ENCODE data around the gene IGSF9B. TPM values are rescaled to one million over a fixed set of nuclear protein-coding genes. Genes with fewer than 3 reads are reported as not detected.

Gene IGSF9B
- polyA plus RNA-seq, 1 donor (not counting 4 experiments of a cell fraction or from before 2014, with no cell fraction given): 0.66 TPM

GRCh38 chr11:133977067-133977677, 20.4 kb upstream of the IGSF9B start:
- dilution Hi-C loops (cut with MboI; ENCODE audit: extremely low pct_ligation_motif_present, low sequenced_read_pairs): no loop called here
- Histone ChIP-seq H2AFZ (ENCODE audit: control insufficient read depth, low read length) (no peak overlapping the region), H3K4me2 (ENCODE audit: control insufficient read depth, extremely low read depth, insufficient read depth, low read depth, low read length) (no peak overlapping the region), H3K27ac (ENCODE audit: control insufficient read depth, insufficient read depth, low read length) (no peak overlapping the region), H3K4me3 (ENCODE audit: control insufficient read depth in 2 of 3, extremely low read depth in 1 of 3, insufficient read depth in 2 of 3, low read depth in 1 of 3, low read length in 3 of 3) (no peak overlapping the region), H3K4me1 (ENCODE audit: control insufficient read depth, extremely low read depth, insufficient read depth, low read length) (no peaks in the 10 kb centered on the region), H3K9me1 (ENCODE audit: control insufficient read depth, extremely low read depth, insufficient read depth, low read length) (no peaks in the 10 kb centered on the region), H3K79me2 (ENCODE audit: control insufficient read depth, insufficient read depth, low read length) (no peaks in the 10 kb centered on the region), H3K9ac (ENCODE audit: control insufficient read depth, extremely low read depth, insufficient read depth, low read length) (no peak overlapping the region), H4K20me1 (ENCODE audit: control insufficient read depth, extremely low read depth, insufficient read depth, low read length) (no peaks in the 10 kb centered on the region), H3K27me3 (ENCODE audit: control insufficient read depth, extremely low read depth, insufficient read depth, low read length) (peaks cover 30% of the 10 kb centered on the region), H3K36me3 (ENCODE audit: control insufficient read depth in 2 of 2, extremely low read depth in 1 of 2, insufficient read depth in 2 of 2, low read length in 2 of 2) (no peaks in the 10 kb centered on the region), H3K9me3 (ENCODE audit: control insufficient read depth, low read depth, low read length) (no peaks in the 10 kb centered on the region)
- no peak for TF ChIP-seq EZH2 (IDR thresholded peaks at IDR 0.05; ENCODE audit: low read length)
- FAIRE-seq (no peak), DNase-seq (ENCODE audit: low read depth, low spot score) (no peak)

GRCh38 chr11:133975488-133975849, 18.7 kb upstream of the IGSF9B start:
- Histone ChIP-seq H2AFZ (ENCODE audit: control insufficient read depth, low read length) (no peak overlapping the region), H3K27me3 (ENCODE audit: control insufficient read depth, extremely low read depth, insufficient read depth, low read length) (peaks cover 23% of the 10 kb centered on the region), H3K4me1 (ENCODE audit: control insufficient read depth, extremely low read depth, insufficient read depth, low read length) (no peaks in the 10 kb centered on the region), H4K20me1 (ENCODE audit: control insufficient read depth, extremely low read depth, insufficient read depth, low read length) (no peaks in the 10 kb centered on the region), H3K79me2 (ENCODE audit: control insufficient read depth, insufficient read depth, low read length) (no peaks in the 10 kb centered on the region), H3K9ac (ENCODE audit: control insufficient read depth, extremely low read depth, insufficient read depth, low read length) (no peak overlapping the region), H3K36me3 (ENCODE audit: control insufficient read depth in 2 of 2, extremely low read depth in 1 of 2, insufficient read depth in 2 of 2, low read length in 2 of 2) (no peaks in the 10 kb centered on the region), H3K4me3 (ENCODE audit: control insufficient read depth in 2 of 3, extremely low read depth in 1 of 3, insufficient read depth in 2 of 3, low read depth in 1 of 3, low read length in 3 of 3) (no peak overlapping the region), H3K27ac (ENCODE audit: control insufficient read depth, insufficient read depth, low read length) (no peak overlapping the region), H3K9me3 (ENCODE audit: control insufficient read depth, low read depth, low read length) (no peaks in the 10 kb centered on the region), H3K9me1 (ENCODE audit: control insufficient read depth, extremely low read depth, insufficient read depth, low read length) (no peaks in the 10 kb centered on the region), H3K4me2 (ENCODE audit: control insufficient read depth, extremely low read depth, insufficient read depth, low read depth, low read length) (no peak overlapping the region)
- DNase-seq (ENCODE audit: low read depth, low spot score) (no peak), FAIRE-seq (no peak)
- dilution Hi-C loops (cut with MboI; ENCODE audit: extremely low pct_ligation_motif_present, low sequenced_read_pairs): no loop called here
- no peak for TF ChIP-seq EZH2 (IDR thresholded peaks at IDR 0.05; ENCODE audit: low read length)
- TF ChIP-seq, protein P1, sequence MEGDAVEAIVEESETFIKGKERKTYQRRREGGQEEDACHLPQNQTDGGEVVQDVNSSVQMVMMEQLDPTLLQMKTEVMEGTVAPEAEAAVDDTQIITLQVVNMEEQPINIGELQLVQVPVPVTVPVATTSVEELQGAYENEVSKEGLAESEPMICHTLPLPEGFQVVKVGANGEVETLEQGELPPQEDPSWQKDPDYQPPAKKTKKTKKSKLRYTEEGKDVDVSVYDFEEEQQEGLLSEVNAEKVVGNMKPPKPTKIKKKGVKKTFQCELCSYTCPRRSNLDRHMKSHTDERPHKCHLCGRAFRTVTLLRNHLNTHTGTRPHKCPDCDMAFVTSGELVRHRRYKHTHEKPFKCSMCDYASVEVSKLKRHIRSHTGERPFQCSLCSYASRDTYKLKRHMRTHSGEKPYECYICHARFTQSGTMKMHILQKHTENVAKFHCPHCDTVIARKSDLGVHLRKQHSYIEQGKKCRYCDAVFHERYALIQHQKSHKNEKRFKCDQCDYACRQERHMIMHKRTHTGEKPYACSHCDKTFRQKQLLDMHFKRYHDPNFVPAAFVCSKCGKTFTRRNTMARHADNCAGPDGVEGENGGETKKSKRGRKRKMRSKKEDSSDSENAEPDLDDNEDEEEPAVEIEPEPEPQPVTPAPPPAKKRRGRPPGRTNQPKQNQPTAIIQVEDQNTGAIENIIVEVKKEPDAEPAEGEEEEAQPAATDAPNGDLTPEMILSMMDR (optimal IDR thresholded peaks at IDR 0.05 in 1 of 3, IDR thresholded peaks at IDR 0.05 in 1 of 3, conservative IDR thresholded peaks at IDR 0.05 in 1 of 3; ENCODE audit: extremely low read depth in 1 of 3, insufficient read depth in 2 of 3, low read length in 3 of 3): no peak

Measured in keratinocyte (primary cell).